Measurements from ENCODE around the gene PIP5K1C.

DNA sequence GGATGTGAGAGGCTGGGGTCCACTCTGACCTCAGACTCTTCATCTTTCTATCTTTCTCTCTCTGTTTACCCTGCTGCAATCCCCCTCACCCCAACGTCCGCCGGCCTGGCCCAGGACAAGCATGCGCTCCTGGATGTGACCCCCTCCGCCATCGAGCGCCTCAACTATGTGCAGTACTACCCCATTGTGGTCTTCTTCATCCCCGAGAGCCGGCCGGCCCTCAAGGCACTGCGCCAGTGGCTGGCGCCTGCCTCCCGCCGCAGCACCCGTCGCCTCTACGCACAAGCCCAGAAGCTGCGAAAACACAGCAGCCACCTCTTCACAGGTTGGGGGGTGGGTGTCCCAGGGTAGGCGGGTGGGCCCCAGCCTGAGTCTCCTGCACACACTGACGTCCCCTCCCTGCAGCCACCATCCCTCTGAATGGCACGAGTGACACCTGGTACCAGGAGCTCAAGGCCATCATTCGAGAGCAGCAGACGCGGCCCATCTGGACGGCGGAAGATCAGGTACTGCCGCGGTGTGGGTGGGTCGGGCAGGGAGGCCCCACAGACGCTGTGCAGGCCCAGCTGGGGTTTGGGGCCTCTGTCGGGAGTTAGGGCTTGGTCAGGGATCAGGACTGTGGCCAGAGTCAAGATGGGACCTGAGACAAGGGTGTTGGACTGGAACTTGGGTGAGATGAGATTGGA is 46.2 kb upstream of the PIP5K1C start:
- TF ChIP-seq CTCF (conservative IDR thresholded peaks at IDR 0.05) (no peak), EZH2 (IDR thresholded peaks at IDR 0.05; ENCODE audit: low read depth) (no peak)
